DMS79 treated with DMSO at 0.1 percent for 48 hours (cell line): Measurements from ENCODE around the gene FTO.

Experiments
- DNase-seq: peaks from one replicate; lab custom pipeline; 2025; lab: John Stamatoyannopoulos, UW

The FTO gene

GRCh38 chr16:54055191-54055590 lies 351.2 kb downstream of the FTO start:
- no peak for DNase-seq

DNA sequence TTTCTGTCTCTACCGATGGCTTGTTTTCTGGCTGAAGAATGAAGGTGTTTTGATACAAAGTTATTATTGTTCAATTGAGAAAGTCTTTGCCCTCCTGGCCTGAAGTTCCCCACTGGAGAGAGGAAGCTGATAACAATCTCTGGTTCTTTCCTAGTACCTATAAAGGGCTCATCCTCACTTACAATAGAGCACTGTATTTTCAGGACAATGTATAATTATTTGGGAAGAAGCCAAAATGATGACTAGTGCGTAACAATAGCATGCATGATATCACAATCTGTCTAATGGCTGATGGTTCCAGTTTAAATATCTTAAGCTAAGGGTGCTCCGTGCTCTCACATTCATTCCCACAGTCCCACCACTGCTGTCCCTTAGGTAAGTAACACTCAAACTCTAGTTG lies 351.9 kb downstream of the FTO start:
- DNase-seq, result no peak

- DNase-seq, result no peak
Measured at GRCh38 chr16:54056921-54057320, 353.0 kb downstream of the FTO start.

DNA sequence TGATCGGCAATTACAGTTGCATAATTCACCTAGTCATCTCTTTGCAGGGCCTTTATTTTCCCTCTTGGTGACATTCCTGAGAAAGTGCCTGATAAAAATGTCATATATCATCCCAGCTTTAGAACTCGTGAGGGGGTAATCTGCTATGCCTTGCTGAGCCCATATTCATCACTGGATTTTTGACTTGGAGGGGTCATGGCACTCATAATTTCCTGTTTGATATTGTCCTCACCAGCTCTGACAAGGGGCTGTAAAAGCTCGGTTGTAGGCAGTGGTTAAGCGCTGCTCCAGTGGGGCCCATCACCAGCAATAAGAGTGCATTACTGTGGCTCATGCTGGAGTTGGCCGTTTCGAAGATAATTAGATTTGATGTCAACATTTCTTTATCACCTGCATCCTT lies 355.4 kb downstream of the FTO start:
- DNase-seq, result no peak

GRCh38 chr16:54060599-54061421 lies 356.9 kb downstream of the FTO start:
- no peak for DNase-seq

DNA sequence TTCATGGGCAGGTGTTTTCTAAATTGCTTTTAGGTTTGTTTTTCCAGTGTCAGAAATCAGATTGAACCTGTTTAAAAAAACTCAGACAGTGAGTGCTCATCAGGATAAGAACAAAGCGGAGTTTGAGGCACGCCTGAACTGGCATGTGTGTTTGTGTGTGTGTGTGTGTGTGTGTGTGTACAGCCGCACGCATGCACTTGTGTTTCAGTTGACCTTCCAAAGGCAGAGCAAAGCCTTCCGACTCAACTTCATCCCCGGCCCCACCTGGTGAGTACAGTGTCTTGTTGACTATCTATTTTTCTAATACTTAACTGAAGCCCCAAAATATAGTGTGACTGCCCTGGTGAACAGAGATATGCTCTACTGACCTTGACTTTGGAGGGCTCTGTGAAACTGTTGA lies 357.5 kb downstream of the FTO start:
- no peak for DNase-seq

- DNase-seq, result no peak
Measured at GRCh38 chr16:54062361-54063278, 358.7 kb downstream of the FTO start.

DNA sequence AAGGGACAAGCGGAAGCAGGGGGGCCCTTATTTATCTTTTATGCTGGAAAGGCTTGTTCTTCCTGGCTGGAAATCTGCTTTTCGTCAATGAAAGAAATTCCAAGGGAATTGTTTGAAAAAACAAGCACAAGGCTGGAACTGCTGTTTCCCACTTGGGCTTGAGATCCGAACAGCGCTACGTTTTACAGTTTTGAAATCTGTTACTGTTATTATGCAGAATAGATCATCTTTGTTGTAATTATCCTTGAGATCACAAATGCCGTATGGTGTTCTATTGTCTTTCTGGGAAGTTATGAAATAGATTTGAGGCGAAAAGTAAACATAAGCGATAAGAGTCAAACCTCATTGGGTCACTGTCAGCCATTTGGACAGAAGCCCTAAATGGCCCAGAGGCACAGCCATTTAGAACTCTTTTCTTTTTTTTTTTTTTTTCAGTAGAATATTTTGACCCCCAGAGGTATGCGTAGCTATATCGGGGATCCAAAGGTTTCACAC lies 359.4 kb downstream of the FTO start:
- DNase-seq, result no peak

DNA sequence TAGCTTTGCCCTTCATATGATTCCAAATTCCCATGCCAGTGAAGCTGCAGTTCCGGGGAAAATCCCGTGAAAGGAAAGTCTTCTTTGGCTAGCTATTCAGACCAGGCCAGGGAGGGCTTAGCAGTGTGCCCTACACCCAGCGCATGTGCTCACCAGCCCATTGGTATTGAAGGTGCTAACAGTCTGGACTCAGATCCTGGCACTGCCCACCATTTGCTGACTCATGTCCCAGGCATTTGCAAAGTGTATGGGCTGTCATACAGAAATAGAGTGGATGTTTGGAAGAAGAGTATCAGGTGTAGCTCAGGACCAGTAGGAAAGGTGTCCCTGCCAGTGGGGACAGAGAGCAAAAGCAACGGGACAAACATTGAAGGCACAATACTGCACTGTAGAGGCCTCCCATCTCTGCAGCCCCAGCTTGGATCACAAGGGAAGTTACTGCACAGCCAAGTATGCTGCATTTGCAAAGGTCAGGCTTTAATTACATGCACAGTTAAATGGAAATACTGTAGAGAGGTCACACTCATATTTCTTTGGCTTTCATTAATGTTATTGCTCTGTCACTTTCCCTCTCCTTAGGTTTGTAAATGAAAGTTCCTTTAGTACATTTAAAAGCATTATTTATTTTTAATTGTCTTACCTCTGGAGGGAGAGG lies 362.6 kb downstream of the FTO start:
- DNase-seq, result no peak

- no peak for DNase-seq
Measured at GRCh38 chr16:54067322-54068065, 363.5 kb downstream of the FTO start.

DNA sequence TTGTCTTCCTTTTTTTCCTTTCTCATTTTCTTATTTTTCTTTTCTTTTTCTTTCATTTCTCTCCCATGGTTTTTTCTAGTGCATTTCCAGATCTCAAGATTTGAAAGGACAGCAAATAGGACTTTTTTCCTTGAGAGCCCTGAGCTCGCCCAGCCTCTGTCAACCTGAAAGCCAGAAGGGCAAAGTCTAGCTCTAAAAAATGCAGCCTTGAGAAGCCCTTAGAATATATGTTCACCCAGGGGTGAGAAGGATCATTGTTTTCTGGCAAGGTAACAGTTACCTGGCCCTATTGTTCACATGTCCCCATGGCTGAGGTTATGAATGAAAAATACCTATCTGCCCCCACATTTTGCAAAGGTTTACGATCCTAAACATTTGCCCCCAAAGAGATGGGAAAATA lies 364.3 kb downstream of the FTO start:
- DNase-seq, result no peak

GRCh38 chr16:54069601-54070239 lies 365.8 kb downstream of the FTO start:
- no peak for DNase-seq

GRCh38 chr16:54070789-54071343 lies 366.9 kb downstream of the FTO start:
- DNase-seq, result no peak

DNA sequence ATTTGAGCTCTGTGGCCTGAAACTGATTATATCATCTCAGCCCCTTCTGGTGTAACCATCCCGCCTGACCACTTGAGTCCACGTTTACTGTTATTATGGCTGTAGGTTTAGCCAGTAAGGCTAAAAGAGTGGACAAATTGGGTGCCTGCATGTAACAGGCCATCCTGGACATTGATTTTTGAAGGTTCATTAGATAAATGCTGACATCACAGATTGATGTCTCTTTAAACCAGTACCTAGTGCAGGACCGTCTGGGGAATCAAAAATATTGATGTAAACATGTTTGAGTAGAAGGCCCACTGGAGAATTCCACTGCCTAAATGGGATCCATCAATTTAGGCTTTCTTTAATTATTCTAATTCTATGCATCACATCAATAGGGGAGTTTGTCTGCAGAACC lies 367.6 kb downstream of the FTO start:
- DNase-seq, result no peak

- no peak for DNase-seq
Measured at GRCh38 chr16:54072237-54072636, 368.3 kb downstream of the FTO start.

- no peak for DNase-seq
Measured at GRCh38 chr16:54073356-54073755, 369.4 kb downstream of the FTO start.

DNA sequence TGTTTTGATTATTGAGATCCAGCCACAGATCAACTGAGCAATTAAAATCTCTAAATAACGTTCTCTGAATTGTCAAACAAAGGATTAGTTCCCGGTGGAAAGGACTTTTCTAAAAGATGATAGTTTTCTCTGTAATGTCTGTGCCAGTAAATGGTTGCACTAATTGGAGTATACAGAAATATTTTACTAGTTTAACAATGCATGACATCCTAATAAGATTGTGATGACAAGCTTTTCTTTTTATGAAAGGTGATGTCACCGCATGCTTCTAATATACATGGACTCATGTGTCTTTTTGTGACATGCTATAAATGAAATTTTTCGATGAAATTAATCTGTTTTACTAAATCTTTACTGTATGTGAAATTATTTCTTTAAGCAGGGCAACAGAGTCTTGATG lies 371.5 kb downstream of the FTO start:
- no peak for DNase-seq

GRCh38 chr16:54076006-54076504 lies 372.1 kb downstream of the FTO start:
- no peak for DNase-seq

- no peak for DNase-seq
Measured at GRCh38 chr16:54077050-54077821, 373.3 kb downstream of the FTO start.

DNA sequence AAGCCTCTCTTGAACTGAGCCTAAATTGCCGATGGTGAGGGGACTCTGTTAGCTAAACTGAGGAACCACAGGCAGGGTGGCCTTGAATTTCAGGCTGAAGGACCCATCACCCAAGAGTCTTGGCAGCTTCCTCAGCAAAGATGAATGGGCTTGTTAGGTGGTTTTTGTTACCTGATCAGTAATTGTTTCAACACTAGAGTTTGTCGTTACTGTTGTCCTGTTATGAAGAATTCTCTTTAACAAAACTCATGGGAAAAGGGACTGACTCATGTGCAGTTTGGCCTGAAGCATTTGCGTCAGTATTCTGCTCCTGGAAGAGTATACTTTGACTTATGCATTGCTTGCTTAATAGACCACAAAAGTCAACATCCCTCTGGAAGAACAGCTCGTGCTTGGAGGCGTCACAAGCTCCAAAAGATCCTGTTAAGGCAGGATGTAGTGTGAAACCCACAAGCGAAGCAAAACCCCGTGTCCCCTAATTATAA lies 376.6 kb downstream of the FTO start:
- DNase-seq, result no peak
